Liver (tissue), 9 donors: ENCODE data around the gene VWC2. TPM values are rescaled to one million over a fixed set of nuclear protein-coding genes. Genes with fewer than 3 reads are reported as not detected.

ENCODE experiments used
- DNase-seq: peaks from one replicate; pipeline ENCODE4 v3.0.0-alpha.2; 2017; ENCODE audit warnings: low spot score
- H3K27ac ChIP-seq, 2 donors: one replicate each; pipeline ENCODE4 v1.7.0; 2013; ENCODE audit warnings: inconsistent platforms in 2 of 2, low read length in 2 of 2, control low read depth in 1 of 2, low read depth in 1 of 2, mild to moderate bottlenecking in 1 of 2
- H3K27me3 ChIP-seq, 4 donors: one replicate each; pipeline versions ENCODE4 v1.6.1 to v1.7.0; 2013; ENCODE audit warnings: low read length in 3 of 4, inconsistent platforms in 1 of 4, mild to moderate bottlenecking in 1 of 4, moderate library complexity in 1 of 4; ENCODE audit not compliant: control insufficient read depth in 4 of 4, insufficient read depth in 4 of 4
- H3K36me3 ChIP-seq, 4 donors: one replicate each; pipeline versions ENCODE4 v1.6.1 to v1.7.0; 2013; ENCODE audit warnings: low read length in 3 of 4, mild to moderate bottlenecking in 3 of 4, low read depth in 1 of 4, moderate library complexity in 1 of 4; ENCODE audit not compliant: control insufficient read depth in 4 of 4, insufficient read depth in 3 of 4
- H3K4me1 ChIP-seq, 4 donors: one replicate each; pipeline versions ENCODE4 v1.6.1 to v1.7.0; 2013; ENCODE audit warnings: low read length in 3 of 4, mild to moderate bottlenecking in 3 of 4, moderate library complexity in 1 of 4; ENCODE audit not compliant: control insufficient read depth in 4 of 4, insufficient read depth in 4 of 4
- H3K4me3 ChIP-seq, 3 donors: one replicate each; pipeline versions ENCODE4 v1.6.1 to v1.7.0; 2013; ENCODE audit warnings: low read length in 3 of 3, control low read depth in 1 of 3, low read depth in 1 of 3, mild to moderate bottlenecking in 1 of 3
- H3K9ac ChIP-seq, 2 donors: one replicate each; pipeline ENCODE4 v1.7.0; 2013; ENCODE audit warnings: low read length in 2 of 2, mild to moderate bottlenecking in 2 of 2, moderate library complexity in 2 of 2, control low read depth in 1 of 2, low read depth in 1 of 2
- H3K9me3 ChIP-seq, 4 donors: one replicate each; pipeline versions ENCODE4 v1.6.1 to v1.7.0; 2013; ENCODE audit warnings: low read length in 3 of 4; ENCODE audit not compliant: control insufficient read depth in 4 of 4
- EGR1 ChIP-seq, 2 donors: IDR thresholded peaks; 2 replicates each; pipeline ENCODE4 v1.6.1; 2016 to 2018; ENCODE audit warnings: antibody characterized with exemption in 2 of 2, low read depth in 2 of 2
- FOXA1 ChIP-seq: IDR thresholded peaks from 2 replicates; pipeline ENCODE4 v1.6.1; 2016; ENCODE audit warnings: antibody characterized with exemption
- FOXA2 ChIP-seq: IDR thresholded peaks from 2 replicates; pipeline ENCODE4 v1.6.1; 2016; ENCODE audit warnings: antibody characterized with exemption
- GABPA ChIP-seq, 2 donors: IDR thresholded peaks in 1 of 2; conservative IDR thresholded peaks in 1 of 2; 2 replicates each; pipeline ENCODE4 v1.6.1; 2016; ENCODE audit warnings: antibody characterized with exemption in 2 of 2, mild to moderate bottlenecking in 1 of 2, moderate library complexity in 1 of 2
- HNF4A ChIP-seq, 2 donors: conservative IDR thresholded peaks; 2 replicates each; pipeline ENCODE4 v1.6.1; 2016; ENCODE audit warnings: antibody characterized with exemption in 2 of 2, mild to moderate bottlenecking in 2 of 2
- HNF4G ChIP-seq: IDR thresholded peaks from 2 replicates; pipeline ENCODE4 v1.6.1; 2016; ENCODE audit warnings: antibody characterized with exemption
- JUND ChIP-seq, 2 donors: IDR thresholded peaks; 2 replicates each; pipeline ENCODE4 v1.6.1; 2016; ENCODE audit warnings: antibody characterized with exemption in 2 of 2
- NR2F2 ChIP-seq: IDR thresholded peaks from 2 replicates; pipeline ENCODE4 v1.6.1; 2016; ENCODE audit warnings: antibody characterized with exemption
- RAD21 ChIP-seq, 2 donors: IDR thresholded peaks; 2 replicates each; pipeline ENCODE4 v1.6.1; 2016; ENCODE audit warnings: antibody characterized with exemption in 2 of 2, mild to moderate bottlenecking in 2 of 2
- RXRA ChIP-seq, 2 donors: IDR thresholded peaks; 2 replicates each; pipeline ENCODE4 v1.6.1; 2017 to 2018; ENCODE audit warnings: antibody characterized with exemption in 2 of 2, mild to moderate bottlenecking in 1 of 2
- SP1 ChIP-seq: IDR thresholded peaks from 2 replicates; pipeline ENCODE4 v1.6.1; 2018; ENCODE audit warnings: antibody characterized with exemption, mild to moderate bottlenecking
- TAF1 ChIP-seq: conservative IDR thresholded peaks from 2 replicates; pipeline ENCODE4 v1.6.1; 2016; ENCODE audit warnings: antibody characterized with exemption, mild to moderate bottlenecking
- YY1 ChIP-seq: IDR thresholded peaks from 2 replicates; pipeline ENCODE4 v1.6.1; 2016; ENCODE audit warnings: antibody characterized with exemption, mild to moderate bottlenecking
- WGBS: extraction: QIAGEN DNeasy Blood & Tissue Kit; methylation state at CpG from one replicate; pipeline ENCODE4 v1.1.7; 2013; 5-methylcytosine and 5-hydroxymethylcytosine counted together
- polyA plus RNA-seq, 2 donors: library from polyadenylated mRNA; stranded (reverse) in 1 of 2; unstranded in 1 of 2; fragments of 200-250 nt in 1 of 2; fragments of >200 nt in 1 of 2; fragmentation: Nextera tagmentation in 1 of 2; extraction: Ambion mirVana in 1 of 2; gene quantifications; one replicate each; pipeline versions ENCODE4 v1.2.1 to v1.2.3, GENCODE V29; 2013 to 2015
- total RNA-seq, 2 donors: library from RNA; depleted of rRNA; stranded (reverse); fragments of >200 nt; gene quantifications; one replicate each; pipeline ENCODE4 v1.2.3, GENCODE V29; 2014
- TF ChIP-seq, protein P1 (sequence below): IDR thresholded peaks from 2 replicates; pipeline ENCODE4 v1.6.1; 2016; ENCODE audit warnings: antibody characterized with exemption
- TF ChIP-seq, protein P2 (sequence below): IDR thresholded peaks from 2 replicates; pipeline ENCODE4 v1.6.1; 2016; ENCODE audit warnings: antibody characterized with exemption
- TF ChIP-seq, protein P3 (sequence below): fragments of 150-350 bp; IDR thresholded peaks from 2 replicates; pipeline ENCODE4 v1.5.1; 2017; ENCODE audit warnings: improper control_type of control experiment, low read depth, low read length; ENCODE audit not compliant: missing input control
- TF ChIP-seq, protein P4 (sequence below): IDR thresholded peaks from 2 replicates; pipeline ENCODE4 v1.6.1; 2016; ENCODE audit warnings: antibody characterized with exemption
- TF ChIP-seq, protein P5 (sequence below): IDR thresholded peaks from 2 replicates; pipeline ENCODE4 v1.6.1; 2016; ENCODE audit warnings: antibody characterized with exemption, mild to moderate bottlenecking
- donor health status: healthy.
- donor health status: healthy.
- donor health status: healthy.
- donor health status: healthy.
- donor health status: healthy.

The VWC2 gene
- total and polyA plus RNA-seq, 4 donors, result not detected

DNA sequence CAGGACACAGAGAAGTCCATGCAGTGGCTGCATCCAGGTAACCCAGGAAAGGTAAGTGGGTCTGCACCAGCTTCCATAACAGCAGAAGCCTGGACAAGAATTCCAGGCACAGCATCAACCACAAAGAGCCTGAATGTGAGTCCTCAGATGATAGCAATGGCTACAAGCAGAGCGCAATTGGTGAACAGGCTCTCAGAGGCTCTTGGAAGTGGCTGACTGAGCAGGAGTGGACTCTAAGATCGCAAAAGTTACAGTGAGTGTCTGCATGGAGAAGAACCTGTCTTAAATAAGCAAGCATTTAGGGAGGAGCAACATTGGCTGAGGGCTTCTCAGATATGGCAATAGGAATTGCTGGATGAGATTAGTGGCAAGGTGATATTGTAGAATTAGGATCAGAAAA lies 41.6 kb upstream of the VWC2 start:
- Histone ChIP-seq H3K27ac (no peak overlapping the region), H3K27me3 (peaks cover 0 to 2% (median 0%) of the 10 kb centered on the region in 4 donors), H3K36me3 (no peaks in the 10 kb centered on the region), H3K4me3 (no peak overlapping the region), H3K9ac (no peak overlapping the region), H3K9me3 (no peaks in the 10 kb centered on the region), H3K4me1 (no peaks in the 10 kb centered on the region)
- TF ChIP-seq YY1, result no peak
- no peak for TF ChIP-seq HNF4G
- TF ChIP-seq, protein P1, sequence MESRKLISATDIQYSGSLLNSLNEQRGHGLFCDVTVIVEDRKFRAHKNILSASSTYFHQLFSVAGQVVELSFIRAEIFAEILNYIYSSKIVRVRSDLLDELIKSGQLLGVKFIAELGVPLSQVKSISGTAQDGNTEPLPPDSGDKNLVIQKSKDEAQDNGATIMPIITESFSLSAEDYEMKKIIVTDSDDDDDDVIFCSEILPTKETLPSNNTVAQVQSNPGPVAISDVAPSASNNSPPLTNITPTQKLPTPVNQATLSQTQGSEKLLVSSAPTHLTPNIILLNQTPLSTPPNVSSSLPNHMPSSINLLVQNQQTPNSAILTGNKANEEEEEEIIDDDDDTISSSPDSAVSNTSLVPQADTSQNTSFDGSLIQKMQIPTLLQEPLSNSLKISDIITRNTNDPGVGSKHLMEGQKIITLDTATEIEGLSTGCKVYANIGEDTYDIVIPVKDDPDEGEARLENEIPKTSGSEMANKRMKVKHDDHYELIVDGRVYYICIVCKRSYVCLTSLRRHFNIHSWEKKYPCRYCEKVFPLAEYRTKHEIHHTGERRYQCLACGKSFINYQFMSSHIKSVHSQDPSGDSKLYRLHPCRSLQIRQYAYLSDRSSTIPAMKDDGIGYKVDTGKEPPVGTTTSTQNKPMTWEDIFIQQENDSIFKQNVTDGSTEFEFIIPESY, result no peak
- TF ChIP-seq TAF1, result no peak
- no peak for TF ChIP-seq RXRA (IDR thresholded peaks at IDR 0.05)
- TF ChIP-seq, protein P2, sequence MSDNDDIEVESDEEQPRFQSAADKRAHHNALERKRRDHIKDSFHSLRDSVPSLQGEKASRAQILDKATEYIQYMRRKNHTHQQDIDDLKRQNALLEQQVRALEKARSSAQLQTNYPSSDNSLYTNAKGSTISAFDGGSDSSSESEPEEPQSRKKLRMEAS, result no peak
- no peak for TF ChIP-seq GABPA (IDR thresholded peaks at IDR 0.05 in 1 of 2, conservative IDR thresholded peaks at IDR 0.05 in 1 of 2)
- no peak for TF ChIP-seq EGR1 (IDR thresholded peaks at IDR 0.05; ENCODE audit: low read depth in 2 of 2)
- TF ChIP-seq FOXA2, result no peak
- no peak for TF ChIP-seq NR2F2
- TF ChIP-seq, protein P3, sequence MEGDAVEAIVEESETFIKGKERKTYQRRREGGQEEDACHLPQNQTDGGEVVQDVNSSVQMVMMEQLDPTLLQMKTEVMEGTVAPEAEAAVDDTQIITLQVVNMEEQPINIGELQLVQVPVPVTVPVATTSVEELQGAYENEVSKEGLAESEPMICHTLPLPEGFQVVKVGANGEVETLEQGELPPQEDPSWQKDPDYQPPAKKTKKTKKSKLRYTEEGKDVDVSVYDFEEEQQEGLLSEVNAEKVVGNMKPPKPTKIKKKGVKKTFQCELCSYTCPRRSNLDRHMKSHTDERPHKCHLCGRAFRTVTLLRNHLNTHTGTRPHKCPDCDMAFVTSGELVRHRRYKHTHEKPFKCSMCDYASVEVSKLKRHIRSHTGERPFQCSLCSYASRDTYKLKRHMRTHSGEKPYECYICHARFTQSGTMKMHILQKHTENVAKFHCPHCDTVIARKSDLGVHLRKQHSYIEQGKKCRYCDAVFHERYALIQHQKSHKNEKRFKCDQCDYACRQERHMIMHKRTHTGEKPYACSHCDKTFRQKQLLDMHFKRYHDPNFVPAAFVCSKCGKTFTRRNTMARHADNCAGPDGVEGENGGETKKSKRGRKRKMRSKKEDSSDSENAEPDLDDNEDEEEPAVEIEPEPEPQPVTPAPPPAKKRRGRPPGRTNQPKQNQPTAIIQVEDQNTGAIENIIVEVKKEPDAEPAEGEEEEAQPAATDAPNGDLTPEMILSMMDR, result no peak
- no peak for TF ChIP-seq SP1
- TF ChIP-seq HNF4A (conservative IDR thresholded peaks at IDR 0.05), result no peak
- TF ChIP-seq JUND (IDR thresholded peaks at IDR 0.05), result no peak
- no peak for TF ChIP-seq RAD21 (IDR thresholded peaks at IDR 0.05)
- TF ChIP-seq, protein P4, sequence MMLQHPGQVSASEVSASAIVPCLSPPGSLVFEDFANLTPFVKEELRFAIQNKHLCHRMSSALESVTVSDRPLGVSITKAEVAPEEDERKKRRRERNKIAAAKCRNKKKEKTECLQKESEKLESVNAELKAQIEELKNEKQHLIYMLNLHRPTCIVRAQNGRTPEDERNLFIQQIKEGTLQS, result no peak
- no peak for TF ChIP-seq FOXA1
- TF ChIP-seq, protein P5, sequence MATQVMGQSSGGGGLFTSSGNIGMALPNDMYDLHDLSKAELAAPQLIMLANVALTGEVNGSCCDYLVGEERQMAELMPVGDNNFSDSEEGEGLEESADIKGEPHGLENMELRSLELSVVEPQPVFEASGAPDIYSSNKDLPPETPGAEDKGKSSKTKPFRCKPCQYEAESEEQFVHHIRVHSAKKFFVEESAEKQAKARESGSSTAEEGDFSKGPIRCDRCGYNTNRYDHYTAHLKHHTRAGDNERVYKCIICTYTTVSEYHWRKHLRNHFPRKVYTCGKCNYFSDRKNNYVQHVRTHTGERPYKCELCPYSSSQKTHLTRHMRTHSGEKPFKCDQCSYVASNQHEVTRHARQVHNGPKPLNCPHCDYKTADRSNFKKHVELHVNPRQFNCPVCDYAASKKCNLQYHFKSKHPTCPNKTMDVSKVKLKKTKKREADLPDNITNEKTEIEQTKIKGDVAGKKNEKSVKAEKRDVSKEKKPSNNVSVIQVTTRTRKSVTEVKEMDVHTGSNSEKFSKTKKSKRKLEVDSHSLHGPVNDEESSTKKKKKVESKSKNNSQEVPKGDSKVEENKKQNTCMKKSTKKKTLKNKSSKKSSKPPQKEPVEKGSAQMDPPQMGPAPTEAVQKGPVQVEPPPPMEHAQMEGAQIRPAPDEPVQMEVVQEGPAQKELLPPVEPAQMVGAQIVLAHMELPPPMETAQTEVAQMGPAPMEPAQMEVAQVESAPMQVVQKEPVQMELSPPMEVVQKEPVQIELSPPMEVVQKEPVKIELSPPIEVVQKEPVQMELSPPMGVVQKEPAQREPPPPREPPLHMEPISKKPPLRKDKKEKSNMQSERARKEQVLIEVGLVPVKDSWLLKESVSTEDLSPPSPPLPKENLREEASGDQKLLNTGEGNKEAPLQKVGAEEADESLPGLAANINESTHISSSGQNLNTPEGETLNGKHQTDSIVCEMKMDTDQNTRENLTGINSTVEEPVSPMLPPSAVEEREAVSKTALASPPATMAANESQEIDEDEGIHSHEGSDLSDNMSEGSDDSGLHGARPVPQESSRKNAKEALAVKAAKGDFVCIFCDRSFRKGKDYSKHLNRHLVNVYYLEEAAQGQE, result no peak
- DNase-seq, result no peak
- 63% methylated on average over 2 of the region's 2 CpGs for WGBS
